HG03354 (cell line): Measurements from ENCODE around the gene CABP1.
"Not testable (repeated sequence)": the region's sequence is repeated elsewhere in the genome, so short reads cannot be mapped to it uniquely, and the experiment has no call there.

Experiments
- ATAC-seq: cut with Tn5 transposase; IDR thresholded peaks from one replicate; pipeline ENCODE4 v1.9.1; 2021; ENCODE audit warnings: mild to moderate bottlenecking; ENCODE audit not compliant: unreplicated experiment, poor library complexity, severe bottlenecking

CABP1 gene

GRCh38 chr12:120639771-120640721 lies at the start of gene CABP1:
Gene CABP1, plus strand, starts transcription at chr12:120640626. Its CDS starts 60 bp downstream, at chr12:120640686.
- ATAC-seq, result peak; percentile 79

DNA sequence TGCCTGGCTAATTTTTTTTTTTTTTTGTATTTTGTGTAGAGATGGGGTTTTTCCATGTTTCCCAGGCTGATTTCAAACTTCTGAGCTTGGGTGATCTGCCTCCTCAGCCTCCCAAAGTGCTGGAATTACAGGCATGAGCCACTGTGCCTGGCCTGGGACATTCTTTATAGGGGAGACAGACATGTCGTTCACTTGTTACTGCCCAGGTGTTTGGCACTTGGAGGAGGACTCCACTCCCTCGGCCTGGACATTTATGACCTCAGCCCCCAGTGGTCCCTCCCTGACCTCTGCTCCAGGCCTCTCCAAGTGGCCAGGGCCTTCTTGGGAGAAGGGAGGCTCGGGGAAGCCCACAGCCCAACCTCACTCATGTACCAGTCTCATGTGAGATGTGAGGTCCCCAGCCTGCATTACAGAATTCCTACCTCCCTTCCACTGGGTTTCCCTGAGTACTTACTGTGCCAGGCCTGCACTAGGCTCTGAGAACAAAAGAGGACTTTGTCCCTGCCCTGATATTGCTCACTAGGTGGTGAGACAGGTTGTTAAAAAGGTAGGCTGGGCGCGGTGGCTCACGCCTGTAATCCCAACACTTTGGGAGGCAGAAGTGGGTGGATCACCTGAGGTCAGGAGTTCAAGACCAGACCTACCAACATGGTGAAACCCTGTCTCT lies 49.6 kb upstream of the CABP1 start:
- no peak for ATAC-seq

DNA sequence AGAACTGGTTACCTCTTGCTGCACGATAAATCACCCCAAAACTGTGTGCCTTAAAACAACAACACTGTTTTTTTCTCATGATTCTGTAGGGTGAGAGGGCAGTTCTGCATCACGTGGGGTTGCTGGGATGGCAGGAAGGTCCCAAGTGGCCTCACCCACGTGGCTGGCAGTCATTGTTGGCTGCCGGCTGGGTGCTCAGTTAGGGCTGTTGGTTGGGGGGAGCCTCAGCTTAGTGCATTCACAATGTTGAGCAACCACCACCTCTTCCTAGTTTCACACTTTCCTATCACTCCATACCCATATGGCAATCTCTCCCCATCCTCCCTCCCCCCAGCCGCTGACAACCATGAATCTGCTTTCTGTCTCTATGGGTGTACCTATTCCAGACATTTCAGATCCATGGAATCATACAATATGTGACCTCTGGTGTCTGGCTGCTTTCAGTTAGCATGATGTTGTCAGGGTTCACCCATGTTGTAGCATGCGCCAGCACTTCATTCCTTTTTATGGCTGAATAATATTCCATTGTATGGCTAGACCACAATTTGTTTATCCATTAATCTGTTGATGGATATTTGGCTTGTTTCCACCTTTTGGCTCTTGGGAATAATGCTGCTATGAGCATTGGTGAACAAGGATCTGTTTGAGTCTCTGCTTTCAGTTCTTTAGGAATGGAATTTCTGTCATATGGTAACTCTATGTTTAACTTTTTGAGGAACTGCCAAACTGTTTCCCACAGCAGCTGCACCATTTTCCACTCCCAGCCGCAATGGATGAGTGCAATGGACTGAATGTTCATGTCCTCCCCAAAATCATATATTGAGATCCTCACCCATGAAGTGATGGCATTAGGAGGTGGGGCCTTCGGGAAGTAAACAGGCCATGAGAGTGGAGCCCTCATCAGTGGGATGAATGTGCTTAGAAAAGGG lies 48.0 kb upstream of the CABP1 start:
- ATAC-seq, result no peak

GRCh38 chr12:120596901-120597300 lies 43.5 kb upstream of the CABP1 start:
- no peak for ATAC-seq

GRCh38 chr12:120597861-120598260 lies 42.6 kb upstream of the CABP1 start:
- no peak for ATAC-seq

DNA sequence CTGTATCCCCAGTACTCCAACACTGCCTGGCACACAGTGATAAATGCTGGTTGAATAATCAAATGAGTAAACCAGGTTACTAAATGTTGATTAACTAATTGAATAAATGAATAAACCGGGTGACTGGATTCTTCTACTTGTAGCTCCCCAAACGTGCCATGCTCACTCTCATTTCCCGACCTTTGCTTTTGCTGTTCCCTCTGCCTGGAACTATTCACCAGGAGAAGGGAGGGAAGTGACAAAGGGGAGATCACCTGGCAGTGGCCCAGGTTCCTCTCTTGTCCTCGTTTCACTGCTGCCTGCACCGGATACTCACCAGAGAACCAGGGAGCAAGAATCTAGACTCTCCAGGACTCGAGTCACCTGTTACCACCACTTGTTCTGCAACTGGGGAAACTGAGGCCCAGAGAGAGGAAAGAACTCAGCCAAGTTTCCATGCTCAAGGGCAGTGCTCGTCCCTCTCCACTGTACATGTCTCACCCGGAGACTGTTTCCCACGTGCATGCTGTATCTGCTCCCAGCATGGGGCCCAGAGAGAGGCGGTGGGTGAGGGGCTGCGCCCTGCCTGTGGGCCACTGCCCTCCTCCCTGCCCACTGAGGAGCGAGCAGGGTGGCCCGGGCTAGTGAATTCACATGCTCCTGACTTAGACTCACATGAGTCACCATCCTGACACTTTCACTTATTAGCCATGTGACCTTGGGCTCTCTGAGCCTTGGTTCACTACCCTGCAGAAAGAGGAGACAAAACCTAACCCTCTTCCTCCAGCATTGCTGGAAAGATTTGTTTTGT lies 41.6 kb upstream of the CABP1 start:
- no peak for ATAC-seq

DNA sequence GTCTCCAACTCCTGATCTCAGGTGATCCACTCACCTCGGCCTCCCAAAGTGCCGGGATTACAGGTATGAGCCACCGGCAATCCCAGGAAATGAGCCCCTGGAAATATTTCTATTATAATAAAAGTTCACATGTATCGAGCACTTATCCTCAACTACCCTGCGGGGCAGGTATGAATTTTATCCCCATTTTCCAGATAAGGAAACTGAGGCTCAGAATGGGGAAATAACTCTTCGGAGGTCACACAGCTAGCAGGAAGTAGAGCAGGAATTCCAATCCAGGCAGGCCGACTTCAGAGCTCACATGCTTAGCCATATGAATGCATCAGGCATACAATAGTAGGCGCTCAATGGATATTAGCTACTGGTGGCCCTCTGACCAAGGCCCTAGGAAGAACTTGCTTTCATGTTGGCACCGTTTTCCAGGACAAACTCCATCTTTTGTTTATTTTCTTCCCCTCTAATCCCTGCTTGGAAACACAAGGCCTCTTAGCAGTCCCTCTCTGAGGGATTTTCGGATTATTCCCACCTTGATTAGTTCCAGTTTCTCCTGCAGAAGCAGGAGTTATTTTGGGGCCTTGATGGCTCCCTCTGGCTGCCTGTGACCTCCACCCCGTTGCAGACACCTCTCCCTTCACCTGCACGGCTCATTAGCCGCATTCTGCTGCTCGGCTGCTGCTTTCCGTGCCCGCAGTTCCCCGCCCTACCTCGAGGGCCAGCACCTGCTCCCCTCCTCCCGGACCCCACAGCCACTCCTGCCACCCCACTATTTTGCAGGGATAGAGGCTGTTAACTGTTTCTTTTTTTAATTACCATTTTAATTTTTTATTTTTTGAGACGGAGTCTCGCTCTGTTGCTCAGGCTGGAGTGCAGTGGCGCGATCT lies 40.5 kb upstream of the CABP1 start:
- ATAC-seq, result no peak

DNA sequence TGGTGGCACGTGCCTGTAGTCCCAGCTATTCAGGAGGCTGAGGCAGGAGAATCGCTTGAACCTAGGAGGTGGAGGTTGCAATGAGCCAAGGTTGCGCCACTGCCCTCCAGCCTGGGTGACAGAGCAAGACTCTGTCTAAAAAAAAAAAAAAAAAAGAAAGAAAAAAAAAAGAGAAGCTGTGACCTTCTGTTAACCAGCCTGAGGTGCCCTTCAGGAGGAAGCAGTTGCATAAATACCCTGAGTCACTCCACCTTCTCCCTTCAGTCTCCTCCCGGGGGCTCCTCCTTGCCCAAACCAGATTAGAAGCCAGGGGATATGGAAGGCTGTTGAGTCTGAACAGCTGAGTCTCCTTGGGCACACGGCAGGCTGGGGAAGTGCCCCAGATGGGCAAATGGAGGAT lies 38.0 kb upstream of the CABP1 start:
- not testable (repeated sequence) for ATAC-seq

DNA sequence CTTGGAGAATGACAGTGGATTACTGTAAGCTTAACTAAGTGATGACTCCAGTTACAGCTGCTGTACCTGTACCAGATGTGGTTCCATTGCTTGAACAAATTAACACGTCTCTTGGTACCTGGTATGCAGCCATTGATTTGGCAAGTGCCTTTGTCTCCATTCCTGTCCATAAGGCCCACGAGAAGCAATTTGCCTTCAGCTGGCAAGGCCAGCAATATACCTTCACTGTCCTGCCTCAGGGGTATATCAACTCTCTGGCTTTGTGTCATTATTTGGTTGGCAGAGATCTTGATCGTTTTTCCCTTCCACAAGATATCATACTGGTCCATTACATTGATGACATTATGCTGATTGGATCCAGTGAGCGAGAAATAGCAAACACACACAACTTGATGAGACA lies 29.9 kb upstream of the CABP1 start:
- ATAC-seq, result no peak

DNA sequence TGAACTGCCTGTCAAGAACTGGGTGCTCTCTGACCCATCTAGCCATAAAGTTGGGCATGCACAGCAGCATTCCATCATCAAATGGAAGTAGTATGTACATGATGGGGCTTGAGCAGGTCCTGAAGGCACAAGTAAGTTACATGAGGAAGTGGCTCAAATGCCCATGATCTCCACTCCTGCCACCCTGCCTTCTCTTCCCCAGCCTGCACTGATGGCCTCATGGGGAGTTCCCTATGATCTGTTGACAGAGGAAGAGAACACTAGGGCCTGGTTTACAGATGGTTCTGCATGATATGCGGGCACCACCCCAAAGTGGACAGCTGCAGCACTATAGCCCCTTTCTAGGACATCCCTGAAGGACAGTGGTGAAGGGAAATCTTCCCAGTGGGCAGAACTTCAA lies 28.9 kb upstream of the CABP1 start:
- ATAC-seq, result not testable (repeated sequence)

DNA sequence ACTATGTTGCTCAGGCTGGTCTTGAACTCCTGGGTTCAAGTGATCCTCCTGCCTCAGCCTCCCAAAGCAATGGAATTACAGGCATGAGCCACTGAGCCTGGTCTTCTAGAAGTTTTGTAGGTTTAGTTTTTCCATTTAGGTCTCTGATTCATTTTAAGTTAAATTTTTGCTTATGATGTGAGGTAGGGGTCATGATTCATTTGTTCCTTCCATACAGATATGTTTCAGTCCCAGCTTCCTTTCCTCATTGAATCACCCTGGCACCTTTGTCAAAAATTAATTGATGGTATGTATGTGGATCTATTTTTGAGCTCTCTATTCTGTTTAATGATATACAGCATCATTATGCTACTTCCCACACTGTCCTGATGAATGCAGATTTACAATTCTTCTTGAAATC lies 25.6 kb upstream of the CABP1 start:
- ATAC-seq, result no peak

GRCh38 chr12:120617193-120617592 lies 23.2 kb upstream of the CABP1 start:
- not testable (repeated sequence) for ATAC-seq

DNA sequence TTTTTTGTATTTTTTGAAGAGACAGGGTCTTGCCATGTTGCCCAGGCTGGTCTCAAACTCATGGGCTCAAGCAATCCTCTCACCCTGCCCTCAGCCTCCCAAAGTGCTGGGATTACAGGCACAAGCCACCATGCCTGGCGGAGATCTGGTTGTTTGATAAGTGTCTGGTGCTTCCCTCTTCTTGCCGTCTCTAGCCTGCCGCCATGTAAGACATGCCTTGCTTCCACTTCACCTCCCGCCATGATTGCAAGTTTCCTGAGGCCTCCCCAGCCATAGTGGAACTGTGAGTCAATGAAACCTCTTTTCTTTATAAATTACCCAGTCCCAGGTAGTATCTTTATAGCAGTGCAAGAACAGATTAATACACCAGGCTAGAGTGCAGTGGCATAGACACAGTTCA lies 22.7 kb upstream of the CABP1 start:
- not testable (repeated sequence) for ATAC-seq

DNA sequence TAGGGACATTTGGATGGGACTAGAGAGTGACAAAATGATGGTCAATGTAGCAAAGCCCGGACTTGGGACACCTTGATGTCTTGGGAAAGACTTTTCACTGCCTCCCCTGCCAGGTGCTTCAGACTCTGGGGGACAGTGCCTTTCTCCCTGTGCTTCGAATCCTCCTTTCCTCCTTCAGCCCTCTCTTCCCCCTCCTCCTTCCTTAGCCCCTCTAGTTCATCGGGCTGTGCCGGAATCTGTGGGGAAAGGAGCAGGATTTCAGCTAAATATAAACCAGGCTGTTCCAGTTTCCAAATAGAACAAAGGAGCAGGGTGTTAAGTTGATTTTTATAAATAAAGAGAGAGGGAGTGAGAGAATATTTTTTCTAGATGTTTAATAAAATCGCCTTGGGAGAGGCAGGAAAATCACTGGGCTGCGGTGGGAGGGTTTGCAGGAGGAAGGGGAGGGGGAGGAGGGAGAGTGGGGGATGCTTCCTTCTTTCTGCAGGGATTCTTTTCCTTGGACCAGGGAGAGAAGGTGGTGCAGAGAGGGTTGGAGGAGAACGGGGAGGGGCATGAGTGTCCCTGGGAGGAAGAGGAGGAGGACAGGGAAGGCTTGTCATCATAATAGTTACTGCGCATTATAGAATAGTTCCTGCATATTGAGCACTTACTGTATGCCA lies 21.3 kb upstream of the CABP1 start:
- no peak for ATAC-seq

DNA sequence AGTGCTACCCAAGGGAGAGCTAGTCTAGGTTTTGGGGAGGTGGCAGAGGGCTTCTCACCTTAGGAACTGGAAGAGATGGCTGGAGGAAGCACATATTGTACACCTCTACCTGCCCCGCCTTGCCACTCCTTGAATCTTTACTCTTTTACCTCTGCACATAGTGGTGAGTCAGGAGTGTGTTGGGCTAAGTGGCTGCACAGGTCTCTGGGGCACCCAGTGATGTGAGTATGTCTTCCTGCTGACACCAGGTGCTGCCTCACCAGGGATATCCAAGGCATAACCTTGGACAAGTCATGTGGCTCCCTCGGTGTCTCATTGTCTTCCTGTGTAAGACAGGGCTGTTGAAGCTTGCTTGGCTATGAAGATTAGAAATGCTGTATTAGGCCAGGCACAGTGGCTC lies 19.8 kb upstream of the CABP1 start:
- ATAC-seq, result no peak

GRCh38 chr12:120625557-120626419 lies 14.6 kb upstream of the CABP1 start:
- no peak for ATAC-seq

DNA sequence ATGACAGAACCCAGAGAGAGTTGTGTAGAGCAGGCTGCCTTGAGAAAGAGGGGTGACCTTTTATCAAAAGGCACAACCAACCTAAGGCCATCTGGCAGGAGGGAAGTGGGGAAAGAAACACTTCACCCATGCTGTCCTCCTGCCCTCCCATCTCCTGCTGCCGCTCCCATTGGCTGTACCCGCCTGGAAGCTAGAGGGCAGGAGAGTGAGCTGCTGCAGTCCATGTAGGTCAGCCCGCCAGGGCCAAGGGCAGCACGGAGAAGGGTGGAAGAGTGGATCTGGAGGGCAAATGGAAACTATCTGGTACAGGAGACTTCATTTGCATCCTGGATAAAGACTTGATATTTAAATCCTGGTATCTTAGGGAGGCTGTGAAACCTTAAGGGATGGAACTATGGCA lies 11.5 kb upstream of the CABP1 start:
- ATAC-seq, result no peak
